Measurements from ENCODE around the gene GPD1L.
"Not testable (repeated sequence)": the region's sequence is repeated elsewhere in the genome, so short reads cannot be mapped to it uniquely, and the experiment has no call there.

GRCh38 chr3:32114546-32115386, 8.3 kb downstream of the GPD1L start:
- not testable (repeated sequence) for TF ChIP-seq EZH2 (IDR thresholded peaks at IDR 0.05; ENCODE audit: insufficient read depth, low read length); CTCF (IDR thresholded peaks at IDR 0.05; ENCODE audit: insufficient read depth, low read depth, low read length)

Measured in astrocyte (in vitro differentiated cells and primary cell).